ACC112 (cell line): ENCODE data around the gene BCL7C.
"Not testable (repeated sequence)": the region's sequence is repeated elsewhere in the genome, so short reads cannot be mapped to it uniquely, and the experiment has no call there.

Experiments used
- H2AFZ ChIP-seq: fragments of 200-600 bp; sonication (generic); one replicate; pipeline ENCODE4 v1.6.0; 2017; ENCODE audit warnings: antibody characterized with exemption, low read length; ENCODE audit not compliant: unreplicated experiment
- H3K27ac ChIP-seq: fragments of 200-600 bp; sonication (generic); 2 replicates; pipeline ENCODE4 v1.5.1; 2014; ENCODE audit warnings: low read depth, mild to moderate bottlenecking, antibody characterized with exemption, low read length, moderate library complexity
- H3K27me3 ChIP-seq: fragments of 200-600 bp; sonication (generic); 2 replicates; pipeline ENCODE4 v1.6.1; 2014; ENCODE audit warnings: mild to moderate bottlenecking, antibody characterized with exemption, low read length, moderate library complexity, mixed read lengths; ENCODE audit not compliant: insufficient read depth
- H3K36me3 ChIP-seq: fragments of 200-600 bp; sonication (generic); 2 replicates; pipeline ENCODE4 v1.6.1; 2016; ENCODE audit warnings: mild to moderate bottlenecking, antibody characterized with exemption, low read length, moderate library complexity, mixed read lengths; ENCODE audit not compliant: insufficient read depth
- H3K4me1 ChIP-seq: fragments of 200-600 bp; sonication (generic); one replicate; pipeline ENCODE4 v1.6.1; 2016; ENCODE audit warnings: low read length, mixed read lengths; ENCODE audit not compliant: insufficient read depth, unreplicated experiment, control insufficient read depth
- H3K4me3 ChIP-seq: fragments of 200-600 bp; sonication (generic); 2 replicates; pipeline ENCODE4 v1.5.1; 2014; ENCODE audit warnings: mild to moderate bottlenecking, low read depth, low read length
- H3K79me2 ChIP-seq: fragments of 200-600 bp; sonication (generic); one replicate; pipeline ENCODE4 v1.6.0; 2016; ENCODE audit warnings: low read length; ENCODE audit not compliant: control insufficient read depth, unreplicated experiment, insufficient read depth

The BCL7C gene

DNA sequence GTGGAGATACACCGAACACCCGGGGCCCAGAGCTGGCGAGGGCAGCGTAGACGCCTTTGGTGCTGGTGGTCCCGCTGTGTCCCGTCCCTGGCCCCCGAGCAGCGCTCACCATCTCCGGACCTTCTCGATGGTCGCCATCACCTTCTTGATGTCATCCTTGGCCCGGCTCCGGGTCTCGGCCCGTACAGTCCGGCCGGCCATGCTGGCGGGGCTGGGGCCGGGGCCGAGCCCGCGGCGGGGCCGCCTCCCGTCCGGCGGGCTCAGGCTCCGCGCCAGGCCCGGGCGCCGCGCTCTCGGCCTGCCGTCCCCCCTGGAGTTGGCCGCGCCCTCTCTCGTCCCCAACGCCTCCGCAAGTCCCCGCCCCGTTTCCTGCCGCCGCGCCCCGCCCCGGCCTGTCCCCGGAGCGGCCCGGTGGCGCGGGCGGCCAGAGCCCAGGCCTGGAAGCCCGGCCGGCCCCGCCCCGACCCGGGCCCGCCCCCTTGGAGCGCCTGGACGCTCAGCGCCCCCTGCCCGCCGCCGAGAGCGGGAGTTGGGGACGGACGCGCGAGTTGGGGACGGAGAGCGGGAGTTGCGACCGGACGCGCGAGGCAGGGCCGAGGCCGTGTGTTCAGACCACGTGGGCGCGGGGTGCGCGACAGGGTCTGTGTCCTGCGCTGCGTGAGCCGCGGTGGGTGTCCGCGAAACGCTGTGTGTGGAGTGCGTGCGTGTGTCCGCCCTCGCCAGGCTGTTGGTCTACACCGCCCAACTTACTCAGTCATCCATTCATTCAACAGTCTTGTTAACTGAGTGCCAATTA, at the start of gene BCL7C:
BCL7C (minus strand) TSS at position 334 of the 796 bp plus-strand sequence; CDS start at position 201, 133 bp downstream.
- peaks cover 9% of the 10 kb centered on the region for H3K79me2 ChIP-seq

DNA sequence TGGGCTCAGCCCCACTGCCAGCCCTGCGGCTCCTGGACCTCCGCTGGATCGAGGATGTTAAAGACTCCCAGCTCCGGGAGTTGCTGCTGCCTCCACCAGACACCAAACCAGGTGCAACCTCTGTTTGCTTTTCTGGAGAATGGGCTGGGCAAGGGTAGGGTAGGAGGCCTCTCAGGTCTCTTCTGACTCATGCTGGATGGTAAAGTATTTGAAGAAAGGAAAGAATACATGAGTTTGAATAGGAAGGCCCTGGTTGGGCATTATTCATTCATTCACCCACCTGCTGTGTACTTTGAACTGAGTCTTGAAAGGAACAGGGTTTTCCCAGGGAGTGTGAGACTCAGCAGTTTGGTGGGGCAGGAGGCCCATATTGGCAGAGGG, 48.5 kb upstream of the BCL7C start:
- Histone ChIP-seq H3K27ac (no peak overlapping the region), H3K4me1 (peaks cover 8% of the 10 kb centered on the region), H2AFZ (no peak overlapping the region), H3K79me2 (no peaks in the 10 kb centered on the region), H3K36me3 (peaks cover 7% of the 10 kb centered on the region; the same call in 1 of the 2 replicates), H3K27me3 (no peaks in the 10 kb centered on the region), H3K4me3 (no peak overlapping the region)

More for the DNA sequence above, at the start of gene BCL7C:
- H2AFZ ChIP-seq, result peak within 1 kb of the TSS; percentile 74
- H3K4me1 ChIP-seq, result peaks cover 25% of the 10 kb centered on the region
- peak within 1 kb of the TSS; percentile 88 for H3K4me3 ChIP-seq
- H3K36me3 ChIP-seq, result no peaks in the 10 kb centered on the region
- H3K27ac ChIP-seq, result peak within 1 kb of the TSS; percentile 28
- H3K27me3 ChIP-seq, result no peaks in the 10 kb centered on the region

DNA sequence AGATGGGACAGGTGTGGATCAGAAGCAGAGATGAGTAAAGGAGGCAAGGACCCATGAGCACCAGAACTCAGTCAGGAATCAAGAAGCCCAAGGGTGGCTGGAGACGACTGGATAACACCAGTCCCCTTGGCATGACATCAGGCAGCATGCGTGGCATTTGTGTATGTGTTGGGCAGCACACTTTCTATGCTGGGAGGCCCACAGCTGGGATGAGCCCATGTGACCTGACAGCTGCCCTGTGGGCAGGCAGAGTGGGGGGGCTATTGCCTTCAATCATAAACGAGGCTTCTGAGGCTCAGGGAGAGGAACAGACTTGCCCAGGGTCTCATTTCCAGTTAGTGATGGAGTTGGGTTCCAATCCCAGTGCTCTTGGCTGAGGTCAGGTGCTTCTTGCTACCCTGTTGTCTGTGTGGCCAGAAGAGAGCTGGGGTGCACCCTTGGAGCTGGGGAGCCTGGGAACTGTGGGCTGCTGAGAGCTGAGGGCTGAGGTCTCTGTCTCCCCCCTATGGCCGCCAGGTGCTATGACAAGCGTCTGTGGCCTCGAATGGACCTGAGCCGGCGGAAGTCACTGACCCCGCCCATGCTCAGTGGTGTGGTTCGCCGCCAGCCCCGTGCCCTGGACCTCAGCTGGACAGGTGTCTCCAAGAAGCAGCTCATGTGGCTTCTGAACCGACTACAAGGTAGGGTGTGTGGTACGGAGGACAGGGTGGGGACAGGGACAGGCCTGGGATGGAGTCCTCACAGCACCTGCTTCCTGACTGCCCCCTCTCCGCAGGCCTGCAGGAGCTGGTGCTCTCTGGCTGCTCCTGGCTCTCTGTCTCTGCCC, 47.9 kb upstream of the BCL7C start:
- H3K36me3 ChIP-seq, result peaks cover 7% of the 10 kb centered on the region; the same call in 1 of the 2 replicates
- H3K79me2 ChIP-seq, result no peaks in the 10 kb centered on the region
- peaks cover 8% of the 10 kb centered on the region for H3K4me1 ChIP-seq
- no peak overlapping the region for H3K27ac ChIP-seq
- no peak overlapping the region for H3K4me3 ChIP-seq
- H3K27me3 ChIP-seq, result no peaks in the 10 kb centered on the region
- no peak overlapping the region for H2AFZ ChIP-seq

DNA sequence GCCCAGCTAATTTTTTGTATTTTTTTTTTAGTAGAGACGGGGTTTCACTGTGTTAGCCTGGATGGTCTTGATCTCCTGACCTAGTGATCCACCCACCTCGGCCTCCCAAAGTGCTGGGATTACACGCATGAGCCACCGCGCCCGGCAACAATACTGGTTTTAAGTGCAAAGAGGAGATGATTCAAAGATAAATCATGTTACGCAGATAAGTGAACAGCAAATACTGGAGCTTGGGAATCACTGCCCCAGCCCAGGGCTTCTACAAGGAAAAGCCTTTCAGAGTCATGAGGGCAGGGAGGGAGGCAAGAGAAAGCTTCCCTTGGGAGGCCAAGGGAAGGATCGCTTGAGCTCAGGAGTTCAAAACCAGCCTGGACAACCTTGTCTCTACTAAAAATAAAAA, 45.7 kb upstream of the BCL7C start:
- not testable (repeated sequence) for H3K27me3 ChIP-seq, H2AFZ ChIP-seq, H3K79me2 ChIP-seq, H3K4me1 ChIP-seq, H3K4me3 ChIP-seq, H3K36me3 ChIP-seq
- 0 out of 2 replicates have a peak overlapping the region, but pooled peaks have one; percentile 41 for H3K27ac ChIP-seq

DNA sequence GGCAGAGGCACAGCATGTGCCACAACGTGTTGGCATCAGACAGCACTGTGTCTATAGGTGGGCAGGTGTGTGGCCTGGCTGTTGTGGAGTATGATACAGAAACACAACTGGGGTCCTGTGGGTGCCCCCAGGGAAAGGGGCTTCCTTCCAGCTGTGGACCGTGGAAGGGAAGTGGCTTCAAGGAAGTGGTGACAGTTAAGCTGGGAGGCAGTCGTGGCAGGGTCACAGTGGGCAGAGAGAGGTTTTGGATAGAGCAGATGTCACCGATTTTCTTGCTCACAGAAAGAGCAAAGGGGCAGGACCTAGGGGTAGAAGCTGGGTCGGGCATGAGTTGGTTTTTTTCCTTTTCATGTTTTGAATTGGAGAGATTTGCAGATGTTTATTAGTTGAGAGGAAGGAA, 43.8 kb upstream of the BCL7C start:
- Histone ChIP-seq H3K4me3 (no peak overlapping the region), H2AFZ (no peak overlapping the region), H3K79me2 (no peaks in the 10 kb centered on the region), H3K27me3 (no peaks in the 10 kb centered on the region), H3K27ac (no peak overlapping the region), H3K4me1 (peaks cover 8% of the 10 kb centered on the region), H3K36me3 (no peaks in the 10 kb centered on the region)

DNA sequence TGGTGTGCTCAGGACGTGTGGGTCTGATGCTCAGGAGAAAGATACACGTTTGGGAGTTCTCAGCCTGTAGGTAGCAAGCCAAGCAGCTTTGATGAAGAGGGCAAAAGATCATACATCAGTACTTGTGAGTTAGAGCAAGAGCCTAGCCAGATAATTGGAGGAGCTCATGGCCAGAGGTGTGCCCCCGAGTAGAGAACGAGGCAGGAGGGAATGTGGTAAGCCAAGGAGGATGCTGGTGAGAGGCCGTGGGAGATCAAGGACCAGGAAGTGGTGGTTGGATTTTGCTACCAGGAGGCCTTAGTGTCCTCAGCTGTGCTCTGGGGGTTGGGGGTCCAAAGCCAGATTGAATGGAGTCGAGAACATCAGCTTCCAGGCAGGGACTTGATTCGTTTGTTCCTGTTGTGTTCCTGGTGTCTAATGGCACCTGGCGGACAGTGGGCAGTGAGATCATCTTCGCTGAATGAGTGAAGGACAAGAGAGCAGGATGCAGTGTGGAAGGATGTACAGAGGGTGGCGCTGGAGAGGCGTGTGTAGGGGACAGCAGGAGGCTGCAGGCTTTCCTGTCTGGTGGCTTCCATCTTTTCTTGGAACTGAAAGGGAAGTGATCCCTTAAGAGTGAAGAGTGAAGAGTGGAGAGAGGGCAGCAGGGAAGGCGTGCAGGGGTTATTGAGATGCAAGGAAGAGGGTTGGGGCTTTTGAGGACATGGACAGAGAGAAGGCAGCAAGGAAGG, 41.1 kb upstream of the BCL7C start:
- H3K27me3 ChIP-seq, result no peaks in the 10 kb centered on the region
- no peak overlapping the region for H2AFZ ChIP-seq
- H3K4me3 ChIP-seq, result no peak overlapping the region
- no peak overlapping the region for H3K27ac ChIP-seq
- no peaks in the 10 kb centered on the region for H3K79me2 ChIP-seq
- H3K36me3 ChIP-seq, result no peaks in the 10 kb centered on the region
- peaks cover 4% of the 10 kb centered on the region for H3K4me1 ChIP-seq

DNA sequence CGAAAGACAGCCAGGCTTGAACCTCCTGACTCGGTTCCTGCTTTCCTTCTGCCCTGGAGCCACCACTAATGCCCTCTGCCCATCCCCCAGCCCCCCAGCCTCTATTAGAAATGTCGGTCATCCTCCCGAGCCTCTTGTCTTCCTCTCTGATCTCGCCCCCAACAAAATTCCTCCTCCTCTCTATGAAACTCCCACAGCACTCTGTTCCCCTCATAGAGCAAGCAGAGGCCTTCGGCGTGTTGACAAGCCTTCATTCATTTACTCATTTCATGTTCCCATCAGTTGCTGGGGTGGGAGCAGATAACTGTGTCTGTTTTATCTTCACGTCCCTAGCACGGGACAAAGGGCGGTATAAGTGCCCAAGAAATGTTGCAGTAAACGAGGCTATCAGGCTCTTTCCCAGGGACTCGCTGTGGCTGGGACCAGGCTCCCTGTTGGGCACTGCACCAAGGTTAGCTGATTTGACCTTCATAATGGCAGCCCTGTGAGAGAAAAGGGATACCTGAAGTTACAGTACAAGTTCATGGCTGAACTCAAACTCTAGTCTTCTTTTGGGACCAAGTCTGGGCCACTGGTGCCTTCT, 37.3 kb upstream of the BCL7C start:
- no peak overlapping the region for H2AFZ ChIP-seq
- H3K4me1 ChIP-seq, result no peaks in the 10 kb centered on the region
- H3K27ac ChIP-seq, result no peak overlapping the region
- no peaks in the 10 kb centered on the region for H3K36me3 ChIP-seq
- no peaks in the 10 kb centered on the region for H3K79me2 ChIP-seq
- H3K27me3 ChIP-seq, result no peaks in the 10 kb centered on the region
- no peak overlapping the region for H3K4me3 ChIP-seq

DNA sequence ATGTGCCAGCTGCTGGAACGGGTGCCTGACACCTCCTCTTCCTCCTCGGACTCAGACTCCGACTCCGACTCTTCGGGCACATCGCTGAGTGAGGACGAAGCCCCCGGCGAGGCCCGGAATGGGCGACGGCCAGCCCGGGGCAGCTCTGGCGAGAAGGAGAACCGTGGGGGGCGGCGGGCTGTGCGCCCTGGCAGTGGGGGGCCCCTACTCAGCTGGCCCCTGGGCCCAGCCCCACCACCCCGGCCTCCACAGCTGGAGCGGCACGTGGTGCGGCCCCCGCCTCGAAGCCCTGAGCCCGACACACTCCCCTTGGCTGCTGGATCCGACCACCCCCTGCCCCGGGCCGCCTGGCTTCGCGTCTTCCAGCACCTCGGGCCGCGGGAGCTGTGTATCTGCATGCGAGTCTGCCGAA, 36.3 kb upstream of the BCL7C start:
- no peaks in the 10 kb centered on the region for H3K27me3 ChIP-seq
- H3K36me3 ChIP-seq, result no peaks in the 10 kb centered on the region
- H3K4me3 ChIP-seq, result no peak overlapping the region
- no peaks in the 10 kb centered on the region for H3K79me2 ChIP-seq
- no peak overlapping the region for H2AFZ ChIP-seq
- H3K4me1 ChIP-seq, result no peaks in the 10 kb centered on the region
- no peak overlapping the region for H3K27ac ChIP-seq

DNA sequence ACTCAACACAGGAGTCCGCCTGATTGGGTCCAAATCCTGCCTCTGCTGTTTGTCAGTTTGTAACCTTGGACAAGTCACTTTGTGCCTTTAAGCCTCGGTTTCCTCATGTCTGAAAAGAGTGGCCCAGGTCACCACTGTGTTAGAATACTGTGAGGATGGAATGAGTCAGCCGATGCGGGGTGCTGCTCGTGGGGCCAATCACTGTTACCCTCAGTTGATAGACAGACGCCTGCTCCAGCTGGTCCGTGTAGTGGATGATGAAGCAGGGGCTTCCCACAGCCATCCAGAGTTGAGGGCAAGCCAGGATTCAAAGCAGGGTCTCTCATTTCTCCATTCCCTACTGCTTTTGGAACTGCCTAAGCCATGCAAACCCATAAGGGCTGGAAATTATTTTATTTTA, 35.3 kb upstream of the BCL7C start:
- no peak overlapping the region for H2AFZ ChIP-seq
- H3K4me1 ChIP-seq, result no peaks in the 10 kb centered on the region
- no peak overlapping the region for H3K4me3 ChIP-seq
- H3K36me3 ChIP-seq, result no peaks in the 10 kb centered on the region
- no peak overlapping the region for H3K27ac ChIP-seq
- no peaks in the 10 kb centered on the region for H3K27me3 ChIP-seq
- H3K79me2 ChIP-seq, result no peaks in the 10 kb centered on the region

DNA sequence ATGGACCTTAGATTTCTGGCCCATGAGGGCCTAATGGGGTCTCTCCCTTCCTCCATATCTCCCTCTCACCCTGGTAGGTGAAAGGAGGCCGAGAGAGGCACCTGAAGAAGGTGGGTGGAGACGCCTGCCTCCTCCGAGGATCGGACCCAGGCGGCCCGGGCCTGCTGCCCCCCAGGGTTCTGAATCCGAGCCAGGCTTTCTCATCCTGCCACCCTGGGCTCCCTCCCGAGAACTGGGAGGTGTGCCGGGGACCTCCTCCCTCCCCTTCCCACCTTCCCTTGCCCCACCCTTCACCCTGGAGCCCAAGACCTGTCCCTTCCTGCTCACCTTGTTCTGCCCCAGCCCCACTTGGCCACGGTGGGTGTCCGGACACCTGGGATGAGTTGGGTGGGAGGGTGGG, 34.5 kb upstream of the BCL7C start:
- Histone ChIP-seq H3K4me1 (no peaks in the 10 kb centered on the region), H3K27ac (no peak overlapping the region), H3K36me3 (no peaks in the 10 kb centered on the region), H3K79me2 (no peaks in the 10 kb centered on the region), H3K27me3 (no peaks in the 10 kb centered on the region), H2AFZ (no peak overlapping the region), H3K4me3 (no peak overlapping the region)
